ENCODE results near the gene ZNRF2.

- no peak for TF ChIP-seq CTCF (IDR thresholded peaks at IDR 0.05)
- TF ChIP-seq EZH2 (IDR thresholded peaks at IDR 0.05): no peak
- no peak for TF ChIP-seq EZH2phosphoT487 (IDR thresholded peaks at IDR 0.05)
Observed at GRCh38 chr7:30391806-30392205, 107.4 kb downstream of the ZNRF2 start.

All from neural progenitor cell (in vitro differentiated cells).